ENCODE results near the gene AFF3.

DNA sequence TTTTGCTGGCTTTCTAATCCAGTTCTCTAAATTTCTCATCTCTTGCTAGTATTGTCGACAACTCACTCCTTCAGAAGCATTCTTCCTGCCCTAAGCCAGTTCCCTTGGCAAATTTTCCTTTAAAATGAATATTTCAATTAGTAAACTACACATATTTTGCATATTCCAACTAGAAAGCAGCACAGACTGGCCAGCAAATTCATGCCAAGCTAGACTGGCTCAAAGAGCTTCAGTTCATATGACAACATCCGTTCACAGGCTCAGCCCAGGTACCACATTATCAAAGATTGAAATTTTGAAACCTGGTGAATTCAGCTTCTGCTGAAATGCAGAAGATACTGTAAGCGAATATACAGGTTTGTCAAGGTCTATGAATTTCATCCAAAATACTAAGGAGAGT is 64.5 kb downstream of the AFF3 start:
- TF ChIP-seq, protein P1, sequence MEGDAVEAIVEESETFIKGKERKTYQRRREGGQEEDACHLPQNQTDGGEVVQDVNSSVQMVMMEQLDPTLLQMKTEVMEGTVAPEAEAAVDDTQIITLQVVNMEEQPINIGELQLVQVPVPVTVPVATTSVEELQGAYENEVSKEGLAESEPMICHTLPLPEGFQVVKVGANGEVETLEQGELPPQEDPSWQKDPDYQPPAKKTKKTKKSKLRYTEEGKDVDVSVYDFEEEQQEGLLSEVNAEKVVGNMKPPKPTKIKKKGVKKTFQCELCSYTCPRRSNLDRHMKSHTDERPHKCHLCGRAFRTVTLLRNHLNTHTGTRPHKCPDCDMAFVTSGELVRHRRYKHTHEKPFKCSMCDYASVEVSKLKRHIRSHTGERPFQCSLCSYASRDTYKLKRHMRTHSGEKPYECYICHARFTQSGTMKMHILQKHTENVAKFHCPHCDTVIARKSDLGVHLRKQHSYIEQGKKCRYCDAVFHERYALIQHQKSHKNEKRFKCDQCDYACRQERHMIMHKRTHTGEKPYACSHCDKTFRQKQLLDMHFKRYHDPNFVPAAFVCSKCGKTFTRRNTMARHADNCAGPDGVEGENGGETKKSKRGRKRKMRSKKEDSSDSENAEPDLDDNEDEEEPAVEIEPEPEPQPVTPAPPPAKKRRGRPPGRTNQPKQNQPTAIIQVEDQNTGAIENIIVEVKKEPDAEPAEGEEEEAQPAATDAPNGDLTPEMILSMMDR (IDR thresholded peaks at IDR 0.05), result no peak
- TF ChIP-seq POLR2A (IDR thresholded peaks at IDR 0.05), result no peak
